Testis (tissue), 2 donors: ENCODE data around the gene SLC29A3.

Source experiments
- CTCF ChIP-seq, 3 experiments: fragments of 450-650 bp in 2 of 3; fragments of 200-600 bp in 1 of 3; sonication (generic) in 1 of 3; IDR thresholded peaks; one replicate each; pipeline ENCODE4 v1.5.1; 2016 to 2019; ENCODE audit warnings: antibody characterized with exemption in 3 of 3, mild to moderate bottlenecking in 2 of 3, moderate library complexity in 1 of 3
- POLR2A ChIP-seq: fragments of 450-650 bp; IDR thresholded peaks from one replicate; pipeline ENCODE4 v1.6.1; 2017; ENCODE audit warnings: antibody characterized with exemption, mild to moderate bottlenecking, moderate library complexity

DNA sequence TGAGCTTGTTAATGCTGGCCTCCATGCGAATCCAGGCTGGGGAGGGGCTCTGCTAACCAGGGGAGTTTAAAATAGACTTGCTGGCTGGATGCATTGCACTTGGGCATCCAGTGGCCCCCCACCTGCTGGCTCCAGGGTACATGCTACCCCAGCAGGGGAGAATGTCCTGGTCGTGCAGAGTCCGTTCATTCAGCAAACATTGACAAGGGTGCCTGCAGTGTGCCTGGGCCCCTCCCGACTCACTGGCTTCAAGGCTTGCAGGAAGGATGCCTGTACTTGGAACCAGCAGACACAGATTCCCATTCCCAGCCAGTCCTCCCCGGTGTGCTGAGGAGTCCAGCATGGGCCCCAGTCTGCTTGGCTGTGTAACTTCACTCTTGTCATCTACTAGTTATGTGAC is 1.5 kb downstream of the SLC29A3 start:
- TF ChIP-seq CTCF (IDR thresholded peaks at IDR 0.05) (no peak), POLR2A (no peak)
